Right ventricle myocardium inferior (tissue), 1 donor: Measurements from ENCODE around the gene BUB3. TPM values are rescaled to one million over a fixed set of nuclear protein-coding genes. Genes with fewer than 3 reads are reported as not detected.
A peak's percentile ranks its signal among the peaks of the same experiment; 100 is the strongest.

Experiments
- ATAC-seq: fragments of 200-7000 bp; cut with Tn5 transposase; one replicate; pipeline ENCODE4 v1.9.1; 2020; ENCODE audit warnings: mild to moderate bottlenecking, moderate library complexity
- DNase-seq: peaks from one replicate; pipeline ENCODE4 v3.0.0; 2021; ENCODE audit errors: missing footprints
- intact Hi-C: fragments of 100-400 bp; cut with DNase I; formaldehyde crosslinking; loops from one replicate; pipeline ENCODE4 v1.11.0; 2022
- long read RNA-seq: library from polyadenylated mRNA; unstranded; transcript quantifications from one replicate; pipeline ENCODE4 v2.0.0, GENCODE V29; 2021
- total RNA-seq: library from RNA; stranded (reverse); fragmentation: NEBNext Ultra II Directional; extraction: Animal tissue kit (Norgen Biotek cat#: 25700); gene quantifications from one replicate; pipeline ENCODE4 v1.2.1, GENCODE V29; 2021
- donor health status: DM: no; HTN: yes; CAD: no; lungs with severe emphysema.

Gene BUB3, protein sequence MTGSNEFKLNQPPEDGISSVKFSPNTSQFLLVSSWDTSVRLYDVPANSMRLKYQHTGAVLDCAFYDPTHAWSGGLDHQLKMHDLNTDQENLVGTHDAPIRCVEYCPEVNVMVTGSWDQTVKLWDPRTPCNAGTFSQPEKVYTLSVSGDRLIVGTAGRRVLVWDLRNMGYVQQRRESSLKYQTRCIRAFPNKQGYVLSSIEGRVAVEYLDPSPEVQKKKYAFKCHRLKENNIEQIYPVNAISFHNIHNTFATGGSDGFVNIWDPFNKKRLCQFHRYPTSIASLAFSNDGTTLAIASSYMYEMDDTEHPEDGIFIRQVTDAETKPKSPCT
- total RNA-seq: 37.7 TPM
- long read RNA-seq, full-length matches to known transcripts: 25 of 27 reads
- long read RNA-seq, partial matches to known transcripts: 2 of 27 reads
- long read RNA-seq, other reads (novel, unspliced or antisense): 0 of 27 reads

DNA sequence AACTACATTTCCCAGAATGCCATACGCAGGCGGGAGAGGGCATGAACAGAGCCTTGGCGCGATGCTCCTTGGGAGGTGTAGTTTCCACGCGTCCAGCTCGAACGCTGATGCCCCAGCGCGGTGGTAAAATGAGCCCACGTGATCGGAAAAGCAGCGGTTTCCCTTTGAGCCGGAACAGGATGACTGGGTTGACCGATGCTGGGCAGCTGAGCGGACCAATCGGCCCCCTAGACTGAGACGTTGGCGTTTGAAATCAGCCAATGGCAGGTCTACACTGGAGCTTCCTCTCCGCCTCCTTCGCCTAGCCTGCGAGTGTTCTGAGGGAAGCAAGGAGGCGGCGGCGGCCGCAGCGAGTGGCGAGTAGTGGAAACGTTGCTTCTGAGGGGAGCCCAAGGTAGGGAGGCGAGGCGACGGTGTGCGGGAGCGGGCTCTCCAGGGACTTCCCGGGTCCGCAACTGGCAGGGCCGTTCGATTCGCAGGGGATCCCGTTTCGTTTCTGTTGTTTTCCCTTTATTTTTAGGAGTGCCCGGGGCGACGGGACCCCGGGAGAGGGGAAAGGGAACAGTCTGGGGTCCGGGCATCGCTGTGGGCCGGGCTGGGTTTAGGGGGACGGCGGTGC lies at the start of gene BUB3:
Gene BUB3, plus strand, starts transcription at position 311 of the 619 bp plus-strand sequence. CDS start 516 bp downstream, outside the sequence.
- intact Hi-C loops: no loop called here
- DNase-seq: peak; percentile 99
- ATAC-seq: peak; percentile 99

- DNase-seq (no peak), ATAC-seq (no peak)
- intact Hi-C loops: no loop called here
Observed at GRCh38 chr10:123109466-123109865, 44.7 kb upstream of the BUB3 start.

DNA sequence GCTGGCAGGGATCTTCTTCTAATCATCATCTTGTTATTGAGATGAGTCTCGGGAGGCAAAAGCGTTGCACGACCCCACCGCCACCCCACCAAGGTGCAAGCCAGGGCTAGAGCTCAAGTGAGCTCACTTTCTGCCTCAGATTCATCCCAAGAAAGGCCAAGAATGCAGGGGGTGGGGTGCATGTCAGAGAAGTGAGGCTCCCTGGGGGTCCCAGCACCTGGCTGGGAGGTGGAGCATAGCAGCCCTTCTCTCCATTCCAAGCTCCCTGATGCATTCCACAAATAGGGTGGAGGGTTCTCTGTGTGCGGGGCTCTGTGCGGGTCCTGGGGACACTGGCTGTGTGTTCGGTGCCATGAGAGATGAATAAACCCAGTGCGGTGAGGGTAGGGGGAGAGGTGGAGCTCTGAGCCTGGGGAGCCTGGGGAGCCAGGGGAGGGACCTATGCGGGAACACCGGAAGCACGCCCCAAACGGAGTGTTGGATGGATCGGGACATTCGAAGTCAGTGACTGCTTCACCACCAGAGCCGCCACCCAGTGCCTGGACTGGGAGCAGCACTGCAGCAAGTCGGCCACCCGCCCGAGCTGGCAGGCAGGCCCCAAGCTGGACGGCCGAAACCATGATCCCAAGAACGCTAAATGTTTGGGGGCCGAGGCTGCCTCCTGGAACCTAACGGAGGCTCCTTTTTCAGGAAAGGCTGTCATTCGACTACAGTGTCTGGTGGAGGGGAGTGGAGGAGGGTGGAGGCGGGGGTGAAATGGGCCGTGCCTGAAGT lies 36.4 kb upstream of the BUB3 start:
- ATAC-seq (no peak), DNase-seq (no peak)
- intact Hi-C loops: no loop called here

DNA sequence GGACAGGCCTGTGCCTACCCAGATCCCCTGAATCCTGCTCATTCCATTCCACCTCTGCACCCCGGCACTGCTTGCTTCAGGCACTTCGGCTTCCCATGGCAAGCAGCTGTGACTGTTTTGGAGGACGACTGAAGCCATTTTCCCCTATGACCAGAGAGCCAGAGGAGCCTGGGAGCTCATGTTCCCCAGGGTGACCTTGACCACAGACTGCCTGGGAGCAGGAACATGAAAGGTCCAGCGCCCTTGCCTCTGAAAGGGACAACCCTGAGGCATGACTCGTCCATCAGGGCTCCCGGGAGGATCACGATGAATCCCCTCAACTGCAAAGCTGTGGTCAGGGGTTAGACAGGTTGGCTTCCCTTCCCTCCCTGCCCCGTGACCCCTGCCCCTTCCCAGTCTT lies 35.1 kb upstream of the BUB3 start:
- DNase-seq (no peak), ATAC-seq (no peak)
- intact Hi-C loops: no loop called here

DNA sequence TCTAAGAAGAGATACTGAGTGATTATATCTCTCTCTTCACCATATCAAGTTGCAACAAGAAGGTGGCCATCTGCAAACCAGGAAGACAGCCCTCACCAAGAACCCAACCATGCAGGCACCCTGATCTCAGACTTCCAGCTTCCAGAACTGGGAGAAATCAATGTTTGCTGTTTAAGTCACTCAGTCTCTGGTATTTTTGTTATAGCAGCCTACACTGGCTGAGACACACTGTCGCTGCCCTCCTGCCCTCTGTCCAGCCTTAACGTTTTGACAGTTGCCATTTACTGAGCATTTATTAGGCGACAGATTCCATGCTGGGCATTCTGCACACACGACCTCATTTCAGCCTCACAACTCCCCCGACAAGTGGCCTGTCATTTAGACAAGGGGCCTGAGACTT lies 28.0 kb upstream of the BUB3 start:
- intact Hi-C loops: no loop called here
- ATAC-seq: no peak
- no peak for DNase-seq

DNA sequence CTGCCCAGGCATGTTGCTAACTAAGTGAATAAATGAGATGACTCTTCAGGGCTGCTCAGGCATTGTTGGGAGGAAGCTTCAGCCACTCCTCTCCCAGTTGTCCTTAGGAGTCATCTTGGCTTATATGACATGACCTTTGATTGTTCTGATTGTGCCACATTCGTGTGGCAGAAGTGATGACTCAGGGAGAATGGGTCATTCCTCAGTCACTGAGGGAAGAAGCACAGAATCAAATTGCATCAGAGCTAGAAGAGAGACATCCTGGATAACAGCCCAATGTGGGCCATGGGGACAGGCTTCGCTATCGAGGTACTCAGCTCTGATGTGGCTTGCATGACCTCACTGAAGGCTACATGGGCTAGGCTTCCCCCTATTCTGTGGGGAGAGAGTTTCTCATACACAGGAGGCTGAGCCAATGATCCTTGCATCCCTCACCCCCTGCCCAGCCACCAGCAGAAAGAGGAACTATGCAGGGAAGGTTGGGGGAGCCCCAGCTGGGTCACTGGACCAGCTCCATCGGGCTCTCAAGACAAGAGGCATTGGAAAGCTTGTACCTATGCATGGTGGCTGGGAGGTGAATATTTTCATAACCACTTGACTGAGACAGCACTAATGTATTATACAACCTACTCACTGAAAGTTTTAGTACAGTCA lies 24.5 kb upstream of the BUB3 start:
- no peak for ATAC-seq
- intact Hi-C loops: no loop called here

GRCh38 chr10:123132576-123133477 lies 21.4 kb upstream of the BUB3 start:
- intact Hi-C loops: loop anchor here (2.0 kb wide), 1 partner anchor 426 kb away; no protein-coding TSS in a partner anchor
- peak; percentile 81 for ATAC-seq
- peak; percentile 91 for DNase-seq

More for the DNA sequence above, 24.5 kb upstream of the BUB3 start:
- DNase-seq: no peak

- intact Hi-C loops: loop anchor here (2.0 kb wide), 1 partner anchor 425 kb away; no protein-coding TSS in a partner anchor
- ATAC-seq: no peak
- DNase-seq: no peak
Observed at GRCh38 chr10:123133541-123134342, 20.5 kb upstream of the BUB3 start.

GRCh38 chr10:123134343-123134914 lies 19.8 kb upstream of the BUB3 start:
- DNase-seq (no peak), ATAC-seq (no peak)
- intact Hi-C loops: no loop called here

- intact Hi-C loops: no loop called here
- DNase-seq: no peak
- ATAC-seq: no peak
Observed at GRCh38 chr10:123134915-123135414, 19.2 kb upstream of the BUB3 start.

DNA sequence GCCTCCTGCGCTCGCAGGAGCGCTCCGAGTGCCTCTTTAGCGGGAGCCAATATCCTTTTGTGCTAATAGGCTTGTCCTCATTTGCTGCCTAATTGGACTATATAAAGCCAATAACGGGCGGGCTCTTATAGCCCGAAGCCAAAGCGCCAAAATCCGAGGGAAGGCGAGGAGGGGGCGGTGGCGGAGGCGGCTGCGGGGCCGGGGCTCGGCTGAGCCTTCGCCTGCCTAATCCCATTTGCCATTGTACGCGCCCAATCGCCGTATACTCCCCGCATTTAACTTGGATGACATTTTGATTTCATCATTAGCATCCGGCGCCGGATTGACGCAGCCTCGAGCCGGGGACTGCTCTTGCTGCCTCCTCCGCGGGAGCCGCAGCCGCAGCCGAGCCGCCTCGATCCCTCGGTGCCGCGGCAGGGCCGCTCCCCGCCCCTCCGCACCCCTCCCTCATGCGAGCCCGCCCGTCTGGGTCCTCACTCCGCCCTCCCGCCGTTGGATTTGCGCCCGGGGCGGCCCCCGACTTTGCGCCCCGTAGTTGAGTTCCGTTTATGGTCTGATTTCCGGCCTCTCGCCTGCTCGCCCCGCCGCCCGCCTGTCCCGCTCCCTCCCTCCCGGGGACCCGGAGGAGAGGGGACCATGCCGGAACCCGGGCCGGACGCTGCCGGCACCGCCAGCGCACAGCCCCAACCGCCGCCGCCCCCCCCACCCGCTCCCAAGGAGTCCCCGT lies 18.6 kb upstream of the BUB3 start, which contains the start of gene HMX3:
Gene HMX3, plus strand, starts transcription at position 556 of the 727 bp plus-strand sequence. Its CDS starts 81 bp downstream, at position 637.
- ATAC-seq (no peak), DNase-seq (no peak)
- intact Hi-C loops: no loop called here

- DNase-seq (no peak), ATAC-seq (no peak)
- intact Hi-C loops: no loop called here
Observed at GRCh38 chr10:123136221-123136805, 17.9 kb upstream of the BUB3 start.

DNA sequence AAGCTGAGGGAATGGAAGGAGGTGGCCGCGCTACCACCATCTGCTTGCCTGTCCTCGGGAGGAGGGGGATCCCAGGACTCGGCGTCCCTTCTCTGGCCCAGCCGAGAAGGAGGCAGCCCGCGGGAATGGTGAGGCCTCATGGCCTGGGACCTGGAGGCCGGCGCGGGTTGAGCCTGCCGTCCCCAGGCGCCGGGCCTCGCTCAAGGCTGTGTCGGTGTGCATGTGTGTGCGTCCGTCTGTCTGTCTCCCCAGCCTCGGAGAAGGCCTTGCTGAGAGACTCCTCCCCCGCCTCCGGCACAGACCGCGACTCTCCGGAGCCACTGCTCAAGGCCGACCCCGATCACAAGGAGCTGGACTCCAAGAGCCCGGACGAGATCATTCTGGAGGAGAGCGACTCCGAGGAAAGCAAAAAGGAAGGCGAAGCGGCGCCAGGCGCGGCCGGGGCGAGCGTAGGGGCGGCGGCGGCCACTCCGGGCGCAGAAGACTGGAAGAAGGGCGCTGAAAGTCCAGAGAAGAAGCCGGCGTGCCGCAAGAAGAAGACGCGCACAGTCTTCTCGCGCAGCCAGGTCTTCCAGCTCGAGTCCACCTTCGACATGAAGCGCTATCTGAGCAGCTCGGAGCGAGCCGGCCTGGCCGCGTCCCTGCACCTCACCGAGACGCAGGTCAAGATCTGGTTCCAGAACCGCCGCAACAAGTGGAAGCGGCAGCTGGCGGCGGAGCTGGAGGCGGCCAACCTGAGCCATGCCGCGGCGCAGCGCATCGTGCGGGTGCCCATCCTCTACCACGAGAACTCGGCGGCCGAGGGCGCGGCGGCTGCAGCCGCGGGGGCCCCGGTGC lies 17.2 kb upstream of the BUB3 start:
- intact Hi-C loops: no loop called here
- no peak for DNase-seq

GRCh38 chr10:123139165-123139520 lies 15.1 kb upstream of the BUB3 start:
- no peak for ATAC-seq
- DNase-seq: no peak
- intact Hi-C loops: no loop called here

More for the DNA sequence above, 17.2 kb upstream of the BUB3 start:
- no peak for ATAC-seq
